Fibroblast of lung (primary cell): ENCODE results near the gene CEP72. TPM values are rescaled to one million over a fixed set of nuclear protein-coding genes. Genes with fewer than 3 reads are reported as not detected.
"Not testable (repeated sequence)": the region's sequence is repeated elsewhere in the genome, so short reads cannot be mapped to it uniquely, and the experiment has no call there.

ENCODE experiments used
- DNase-seq, 2 donors: peaks; one replicate each; pipeline versions ENCODE4 v3.0.0 to v3.0.0-alpha.2; 2010; ENCODE audit warnings: low read depth in 2 of 2
- H2AFZ ChIP-seq: 2 replicates; pipeline ENCODE4 v1.5.1; 2012; ENCODE audit warnings: low read length, control low read depth, inconsistent platforms
- H3K27ac ChIP-seq: 2 replicates; pipeline ENCODE4 v1.5.1; 2011; ENCODE audit warnings: low read length, control low read depth; ENCODE audit not compliant: insufficient read depth
- H3K27me3 ChIP-seq: 2 replicates; pipeline ENCODE4 v1.5.1; 2011; ENCODE audit warnings: mild to moderate bottlenecking, low read length; ENCODE audit not compliant: control insufficient read depth, insufficient read depth
- H3K36me3 ChIP-seq: 2 replicates; pipeline ENCODE4 v1.5.1; 2011; ENCODE audit warnings: low read length; ENCODE audit not compliant: control insufficient read depth, insufficient read depth
- H3K4me1 ChIP-seq: 2 replicates; pipeline ENCODE4 v1.5.1; 2011; ENCODE audit warnings: low read length; ENCODE audit not compliant: control insufficient read depth, insufficient read depth; ENCODE audit errors: extremely low read depth
- H3K4me2 ChIP-seq: 2 replicates; pipeline ENCODE4 v1.5.1; 2011; ENCODE audit warnings: low read length, control low read depth; ENCODE audit not compliant: insufficient read depth; ENCODE audit errors: extremely low read depth
- H3K4me3 ChIP-seq, 4 experiments: fragments of 200-600 bp in 1 of 4; sonication (generic) in 1 of 4; replicated peaks in 1 of 4; 2 replicates each; pipeline ENCODE4 v1.5.1; 2011 to 2016; ENCODE audit warnings: low read length in 4 of 4, low read depth in 3 of 4, mild to moderate bottlenecking in 3 of 4, control low read depth in 2 of 4, inconsistent platforms in 1 of 4, mixed read lengths in 1 of 4; ENCODE audit not compliant: insufficient read depth in 1 of 4; ENCODE audit errors: control extremely low read depth in 1 of 4
- H3K79me2 ChIP-seq: 2 replicates; pipeline ENCODE4 v1.5.1; 2012; ENCODE audit warnings: mild to moderate bottlenecking, low read length, inconsistent platforms; ENCODE audit not compliant: control insufficient read depth, insufficient read depth
- H3K9ac ChIP-seq: 2 replicates; pipeline ENCODE4 v1.5.1; 2011; ENCODE audit warnings: mild to moderate bottlenecking, low read length, control low read depth; ENCODE audit not compliant: insufficient read depth
- H3K9me3 ChIP-seq: 2 replicates; pipeline ENCODE4 v1.5.1; 2012; ENCODE audit warnings: low read depth, low read length; ENCODE audit not compliant: control insufficient read depth, insufficient read depth
- H4K20me1 ChIP-seq: 2 replicates; pipeline ENCODE4 v1.5.1; 2011; ENCODE audit warnings: low read length; ENCODE audit not compliant: control insufficient read depth, insufficient read depth; ENCODE audit errors: extremely low read depth
- EZH2 ChIP-seq: IDR thresholded peaks from 2 replicates; pipeline ENCODE4 v1.5.1; 2012; ENCODE audit warnings: low read length, control low read depth, mild to moderate bottlenecking; ENCODE audit errors: missing control alignments
- polyA plus RNA-seq, 2 donors: library from polyadenylated mRNA; depleted of rRNA in 1 of 2; stranded (reverse) in 1 of 2; unstranded in 1 of 2; fragments of >200 nt; gene quantifications; 2 replicates each; pipeline ENCODE4 v1.2.1, GENCODE V29; 2011 to 2012; ENCODE audit warnings: missing spikeins in 1 of 2
- total RNA-seq: library from RNA; depleted of rRNA; stranded (reverse); fragments of >200 nt; gene quantifications from 2 replicates; pipeline ENCODE4 v1.2.1, GENCODE V29; 2014
- TF ChIP-seq, protein P1 (sequence below), 2 donors: IDR thresholded peaks in 1 of 2; conservative IDR thresholded peaks in 1 of 2; 1 replicate in 1 of 2; 2 replicates in 1 of 2; pipeline ENCODE4 v1.5.1; 2011 to 2012; ENCODE audit warnings: low read length in 2 of 2, control low read depth in 1 of 2, inconsistent platforms in 1 of 2, low read depth in 1 of 2, mild to moderate bottlenecking in 1 of 2

Gene CEP72
- total and polyA plus RNA-seq, 2 donors (not counting 1 experiment from before 2014, with no cell fraction given): 0.92 to 2.5 TPM

GRCh38 chr5:580436-580835 lies 31.7 kb upstream of the CEP72 start:
- no peak overlapping the region for H3K4me2 ChIP-seq
- no peaks in the 10 kb centered on the region for H3K79me2 ChIP-seq
- peaks cover 4% of the 10 kb centered on the region for H3K27me3 ChIP-seq
- no peaks in the 10 kb centered on the region for H3K36me3 ChIP-seq
- no peaks in the 10 kb centered on the region for H3K9me3 ChIP-seq
- H2AFZ ChIP-seq: no peak overlapping the region
- H3K4me1 ChIP-seq: no peaks in the 10 kb centered on the region
- no peak for DNase-seq
- no peak overlapping the region for H3K27ac ChIP-seq
- no peak overlapping the region for H3K4me3 ChIP-seq
- no peaks in the 10 kb centered on the region for H4K20me1 ChIP-seq
- no peak overlapping the region for H3K9ac ChIP-seq
- TF ChIP-seq, protein P1, sequence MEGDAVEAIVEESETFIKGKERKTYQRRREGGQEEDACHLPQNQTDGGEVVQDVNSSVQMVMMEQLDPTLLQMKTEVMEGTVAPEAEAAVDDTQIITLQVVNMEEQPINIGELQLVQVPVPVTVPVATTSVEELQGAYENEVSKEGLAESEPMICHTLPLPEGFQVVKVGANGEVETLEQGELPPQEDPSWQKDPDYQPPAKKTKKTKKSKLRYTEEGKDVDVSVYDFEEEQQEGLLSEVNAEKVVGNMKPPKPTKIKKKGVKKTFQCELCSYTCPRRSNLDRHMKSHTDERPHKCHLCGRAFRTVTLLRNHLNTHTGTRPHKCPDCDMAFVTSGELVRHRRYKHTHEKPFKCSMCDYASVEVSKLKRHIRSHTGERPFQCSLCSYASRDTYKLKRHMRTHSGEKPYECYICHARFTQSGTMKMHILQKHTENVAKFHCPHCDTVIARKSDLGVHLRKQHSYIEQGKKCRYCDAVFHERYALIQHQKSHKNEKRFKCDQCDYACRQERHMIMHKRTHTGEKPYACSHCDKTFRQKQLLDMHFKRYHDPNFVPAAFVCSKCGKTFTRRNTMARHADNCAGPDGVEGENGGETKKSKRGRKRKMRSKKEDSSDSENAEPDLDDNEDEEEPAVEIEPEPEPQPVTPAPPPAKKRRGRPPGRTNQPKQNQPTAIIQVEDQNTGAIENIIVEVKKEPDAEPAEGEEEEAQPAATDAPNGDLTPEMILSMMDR (conservative IDR thresholded peaks at IDR 0.05 in 1 of 2, IDR thresholded peaks at IDR 0.05 in 1 of 2; ENCODE audit: low read depth in 1 of 2, low read length in 2 of 2): no peak
- no peak for TF ChIP-seq EZH2

GRCh38 chr5:581266-581665 lies 30.9 kb upstream of the CEP72 start:
- H3K36me3 ChIP-seq: no peaks in the 10 kb centered on the region
- no peaks in the 10 kb centered on the region for H3K79me2 ChIP-seq
- no peak overlapping the region for H3K9ac ChIP-seq
- H4K20me1 ChIP-seq: no peaks in the 10 kb centered on the region
- H3K27me3 ChIP-seq: peaks cover 4% of the 10 kb centered on the region
- no peak for DNase-seq
- H3K4me3 ChIP-seq: no peak overlapping the region
- no peak overlapping the region for H2AFZ ChIP-seq
- TF ChIP-seq, protein P1 (conservative IDR thresholded peaks at IDR 0.05 in 1 of 2, IDR thresholded peaks at IDR 0.05 in 1 of 2; ENCODE audit: low read depth in 1 of 2, low read length in 2 of 2): no peak
- no peak for TF ChIP-seq EZH2
- no peaks in the 10 kb centered on the region for H3K4me1 ChIP-seq
- H3K4me2 ChIP-seq: no peak overlapping the region
- no peaks in the 10 kb centered on the region for H3K9me3 ChIP-seq
- no peak overlapping the region for H3K27ac ChIP-seq

- H3K27ac ChIP-seq: no peak overlapping the region
- H2AFZ ChIP-seq: no peak overlapping the region
- H3K9ac ChIP-seq: no peak overlapping the region
- no peaks in the 10 kb centered on the region for H4K20me1 ChIP-seq
- no peak for TF ChIP-seq EZH2
- TF ChIP-seq, protein P1 (conservative IDR thresholded peaks at IDR 0.05 in 1 of 2, IDR thresholded peaks at IDR 0.05 in 1 of 2; ENCODE audit: low read depth in 1 of 2, low read length in 2 of 2): no peak
- no peaks in the 10 kb centered on the region for H3K4me1 ChIP-seq
- no peaks in the 10 kb centered on the region for H3K9me3 ChIP-seq
- no peaks in the 10 kb centered on the region for H3K79me2 ChIP-seq
- H3K27me3 ChIP-seq: peaks cover 4% of the 10 kb centered on the region
- H3K4me2 ChIP-seq: no peak overlapping the region
- no peak overlapping the region for H3K4me3 ChIP-seq
- no peaks in the 10 kb centered on the region for H3K36me3 ChIP-seq
- no peak for DNase-seq
Measured at GRCh38 chr5:581941-582340, 30.2 kb upstream of the CEP72 start.

DNA sequence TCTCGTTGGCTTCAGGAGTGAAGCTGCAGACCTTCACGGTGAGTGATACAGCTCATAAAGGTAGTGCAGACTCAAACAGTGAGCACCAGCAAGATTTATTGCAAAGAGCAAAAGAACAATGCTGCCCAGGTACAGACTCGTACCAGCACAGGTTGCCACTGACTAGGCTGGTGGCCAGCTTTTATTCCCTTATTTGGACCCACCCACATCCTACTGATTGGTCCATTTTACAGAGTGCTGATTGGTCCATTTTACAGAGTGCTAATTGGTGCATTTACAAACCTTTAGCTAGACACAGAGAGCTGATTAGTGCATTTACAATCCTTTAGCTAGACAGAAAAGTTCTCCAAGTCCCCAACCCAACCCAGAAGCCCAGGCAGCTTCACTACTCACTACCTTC lies 29.7 kb upstream of the CEP72 start:
- H3K9me3 ChIP-seq, H3K4me1 ChIP-seq, DNase-seq, H3K4me2 ChIP-seq, H4K20me1 ChIP-seq, H3K27me3 ChIP-seq, H3K27ac ChIP-seq, H3K79me2 ChIP-seq, H2AFZ ChIP-seq, H3K36me3 ChIP-seq, H3K9ac ChIP-seq, H3K4me3 ChIP-seq: not testable (repeated sequence)
